K562 (cell line): Measurements from ENCODE around the gene RERE. TPM values are rescaled to one million over a fixed set of nuclear protein-coding genes. Genes with fewer than 3 reads are reported as not detected.

Experiments
- ATAC-seq: fragments of 200-7000 bp; cut with Tn5 transposase; 3 replicates; pipeline ENCODE4 v1.9.1; 2020; ENCODE audit warnings: moderate library complexity
- BruUV-seq: library from RNA; stranded (reverse); fragments of 400-500 nt; replicated peaks from 2 replicates; lab custom pipeline; 2021; lab: Mats Ljungman, UMichigan
- CTCF ChIA-PET: fragments of 300-600 bp; formaldehyde crosslinking; extraction: SDS; loops from one replicate; lab custom pipeline; 2021; ENCODE audit warnings: low intra/inter-chr PET ratio; lab: Yijun Ruan, JAX
- POLR2A ChIA-PET: fragments of 300-600, 350-650 bp; sonication (Branson Sonifier 250); formaldehyde crosslinking; extraction: SDS; loops from one replicate; lab custom pipeline; 2021; ENCODE audit warnings: antibody characterized with exemption, inconsistent platforms; lab: Yijun Ruan, JAX
- DNase-seq, 4 experiments: peaks; one replicate each; pipeline versions ENCODE4 v3.0.0 to v3.0.0-alpha.2; 2011 to 2018; ENCODE audit warnings: low spot score in 3 of 4, mixed read lengths in 3 of 4; ENCODE audit errors: extremely low read depth in 1 of 4
- FAIRE-seq: peaks from 2 replicates; lab custom pipeline; 2011; peaks lifted over from hg19 to GRCh38; lab: Jason Lieb, UNC
- H2AFZ ChIP-seq: 2 replicates; pipeline ENCODE4 v1.6.0; 2011; ENCODE audit warnings: low read depth, low read length, control low read depth, inconsistent platforms
- H3K27ac ChIP-seq: fragments of 200-600 bp; 3 replicates; pipeline ENCODE4 v1.8.0; 2011; ENCODE audit warnings: low read depth, mild to moderate bottlenecking, control low read depth, inconsistent platforms, low read length, moderate library complexity, mixed read lengths; ENCODE audit errors: extremely low read depth
- H3K27me3 ChIP-seq, 2 experiments: fragments of 300-600 bp in 1 of 2; 2 replicates in 1 of 2; 3 replicates in 1 of 2; pipeline versions ENCODE4 v1.6.0 to v1.8.0; 2011; ENCODE audit warnings: inconsistent platforms in 2 of 2, low read length in 2 of 2, mild to moderate bottlenecking in 1 of 2, mixed read lengths in 1 of 2, moderate library complexity in 1 of 2; ENCODE audit not compliant: control insufficient read depth in 2 of 2, insufficient read depth in 2 of 2
- H3K36me3 ChIP-seq: fragments of 300-600 bp; 3 replicates; pipeline ENCODE4 v1.8.0; 2011; ENCODE audit warnings: mild to moderate bottlenecking, low read length, inconsistent platforms; ENCODE audit not compliant: control insufficient read depth, insufficient read depth
- H3K4me1 ChIP-seq, 2 experiments: fragments of 200-600 bp in 1 of 2; replicated peaks in 1 of 2; 2 replicates in 1 of 2; 3 replicates in 1 of 2; pipeline versions ENCODE4 v1.5.1 to v1.8.0; 2011; ENCODE audit warnings: inconsistent platforms in 2 of 2, low read length in 2 of 2, mild to moderate bottlenecking in 1 of 2, mixed read lengths in 1 of 2, moderate library complexity in 1 of 2; ENCODE audit not compliant: control insufficient read depth in 2 of 2, insufficient read depth in 2 of 2
- H3K4me2 ChIP-seq: 2 replicates; pipeline ENCODE4 v1.6.1; 2011; ENCODE audit warnings: low read length, control low read depth, inconsistent platforms, mixed read lengths; ENCODE audit not compliant: insufficient read depth
- H3K4me3 ChIP-seq: fragments of 200-600 bp; sonication (generic), shearing (Covaris generic); 2 replicates; pipeline ENCODE4 v1.5.1; 2016; ENCODE audit warnings: control low read depth, inconsistent platforms
- H3K79me2 ChIP-seq: fragments of 200-600 bp; 3 replicates; pipeline ENCODE4 v1.8.0; 2011; ENCODE audit warnings: low read length, inconsistent platforms; ENCODE audit not compliant: control insufficient read depth, insufficient read depth
- H3K9ac ChIP-seq, 2 experiments: 2 replicates each; pipeline versions ENCODE4 v1.6.0 to v1.6.1; 2011; ENCODE audit warnings: low read depth in 2 of 2, low read length in 2 of 2, control low read depth in 1 of 2, inconsistent platforms in 1 of 2, mild to moderate bottlenecking in 1 of 2, mixed read lengths in 1 of 2; ENCODE audit not compliant: insufficient read depth in 1 of 2
- H3K9me1 ChIP-seq: one replicate; pipeline ENCODE4 v1.6.0; 2011; ENCODE audit warnings: inconsistent platforms, mild to moderate bottlenecking, low read length, moderate library complexity; ENCODE audit not compliant: control insufficient read depth, insufficient read depth
- H3K9me3 ChIP-seq: replicated peaks from 2 replicates; pipeline ENCODE4 v1.5.1; 2011; ENCODE audit warnings: low read depth, low read length, inconsistent platforms; ENCODE audit not compliant: control insufficient read depth, insufficient read depth
- H4K20me1 ChIP-seq: replicated peaks from 2 replicates; pipeline ENCODE4 v1.6.1; 2011; ENCODE audit warnings: low read length, inconsistent platforms, mixed read lengths; ENCODE audit not compliant: control insufficient read depth, insufficient read depth
- ATF7 ChIP-seq: fragments of 450-650 bp; IDR thresholded peaks from 2 replicates; pipeline ENCODE4 v1.7.1; 2014; ENCODE audit warnings: mild to moderate bottlenecking, moderate library complexity
- CEBPG ChIP-seq, 3 experiments: fragments of 200-800 bp in 1 of 3; sonication (Bioruptor generic) in 1 of 3; sonication (generic) in 1 of 3; formaldehyde crosslinking in 1 of 3; IDR thresholded peaks in 2 of 3; conservative IDR thresholded peaks in 1 of 3; 2 replicates each; pipeline versions ENCODE4 v1.6.1 to v1.8.0; 2016 to 2022; ENCODE audit warnings: missing compliant biosample characterization in 2 of 3, missing genetic modification characterization in 2 of 3, mild to moderate bottlenecking in 1 of 3, missing genetic modification reagents in 1 of 3
- EGR1 ChIP-seq: fragments of 450-650 bp; conservative IDR thresholded peaks from 2 replicates; pipeline ENCODE4 v1.6.1; 2017; ENCODE audit warnings: mild to moderate bottlenecking
- FOSL1 ChIP-seq: fragments of 200-800 bp; sonication (Bioruptor generic); conservative IDR thresholded peaks from 2 replicates; pipeline ENCODE4 v1.6.1; 2016; ENCODE audit warnings: missing genetic modification characterization, missing compliant biosample characterization
- HNRNPL ChIP-seq: fragments of 200-400 bp; formaldehyde crosslinking; IDR thresholded peaks from 2 replicates; pipeline ENCODE4 v1.6.1; 2017; ENCODE audit warnings: low read depth, mild to moderate bottlenecking, low read length
- JUN ChIP-seq, 2 experiments: sonication (generic) in 1 of 2; formaldehyde crosslinking in 1 of 2; IDR thresholded peaks; 2 replicates each; pipeline versions ENCODE4 v1.6.1 to v1.8.0; 2012 to 2022; ENCODE audit warnings: borderline replicate concordance in 2 of 2, mild to moderate bottlenecking in 2 of 2, improper control_type of control experiment in 1 of 2, low read depth in 1 of 2, low read length in 1 of 2, missing genetic modification reagents in 1 of 2
- MEIS2 ChIP-seq: fragments of 450-650 bp; IDR thresholded peaks from 2 replicates; pipeline ENCODE4 v1.6.1; 2014; ENCODE audit warnings: mild to moderate bottlenecking; ENCODE audit not compliant: partially characterized antibody
- RBFOX2 ChIP-seq: fragments of 200-400 bp; formaldehyde crosslinking; IDR thresholded peaks from 2 replicates; pipeline ENCODE4 v1.6.1; 2017; ENCODE audit warnings: low read depth, mild to moderate bottlenecking, low read length, moderate library complexity
- ZNF778 ChIP-seq: fragments of 450-650 bp; formaldehyde crosslinking; IDR thresholded peaks from 2 replicates; pipeline ENCODE4 v1.4.0; 2020; ENCODE audit warnings: mild to moderate bottlenecking, moderate library complexity
- WGBS: fragments of 100-300 bp; shearing (Covaris generic); methylation state at CpG from one replicate; pipeline ENCODE4 v1.1.6; 2016; ENCODE audit warnings: low coverage, mixed read lengths; ENCODE audit not compliant: insufficient coverage; ENCODE audit errors: missing lambda C conversion rate; 5-methylcytosine and 5-hydroxymethylcytosine counted together
- in situ Hi-C: fragments of 300-500 bp; cut with MboI; formaldehyde crosslinking; loops from 4 replicates; pipeline ENCODE4 v1.15.0; 2018; ENCODE audit warnings: inconsistent platforms, mixed read lengths
- intact Hi-C: fragments of 100-400 bp; cut with micrococcal nuclease; formaldehyde crosslinking; loops from 2 replicates; pipeline ENCODE4 v1.14.2; 2022
- polyA plus RNA-seq, 8 experiments: library from polyadenylated mRNA; depleted of rRNA in 4 of 8; stranded (reverse) in 5 of 8; unstranded in 3 of 8; fragments of >200 nt; fragmentation: Nextera tagmentation in 2 of 8; fragmentation: Illumina TruSeq in 1 of 8; extraction: Ambion mirVana in 2 of 8; extraction: Trizol in 1 of 8; gene quantifications; 2 replicates each; pipeline versions ENCODE4 v1.2.1 to v1.2.3, GENCODE V29; 2011 to 2014; ENCODE audit warnings: inconsistent platforms in 1 of 8, missing spikeins in 1 of 8
- total RNA-seq, 7 experiments: library from RNA; depleted of rRNA in 6 of 7; stranded (reverse); fragments of >200 nt in 6 of 7; fragmentation: Illumina TruSeq in 2 of 7; extraction: Trizol in 2 of 7; gene quantifications; 2 replicates each; pipeline versions ENCODE4 v1.2.1 to v1.2.3, GENCODE V29; 2011 to 2021; ENCODE audit warnings: low replicate concordance in 1 of 7
- TF ChIP-seq, protein P1 (sequence below), 2 experiments: fragments of 450-650 bp in 1 of 2; sonication (generic) in 1 of 2; formaldehyde crosslinking in 1 of 2; IDR thresholded peaks in 1 of 2; conservative IDR thresholded peaks in 1 of 2; 2 replicates each; pipeline versions ENCODE4 v1.6.1 to v1.8.1; 2016 to 2023; ENCODE audit warnings: mild to moderate bottlenecking in 2 of 2, moderate library complexity in 2 of 2, inconsistent platforms in 1 of 2, missing genetic modification reagents in 1 of 2
- TF ChIP-seq, protein P2 (sequence below): fragments of 250-450 bp; sonication (Bioruptor Pico); IDR thresholded peaks from 2 replicates; pipeline ENCODE4 v1.5.0; 2021; ENCODE audit warnings: mild to moderate bottlenecking, borderline replicate concordance

RERE gene
- total and polyA plus RNA-seq, 9 of the 15 experiments (the other 6 are each of a cell fraction or from before 2014, with no cell fraction given) = 3.0 to 51.5 (median 13.4) TPM

DNA sequence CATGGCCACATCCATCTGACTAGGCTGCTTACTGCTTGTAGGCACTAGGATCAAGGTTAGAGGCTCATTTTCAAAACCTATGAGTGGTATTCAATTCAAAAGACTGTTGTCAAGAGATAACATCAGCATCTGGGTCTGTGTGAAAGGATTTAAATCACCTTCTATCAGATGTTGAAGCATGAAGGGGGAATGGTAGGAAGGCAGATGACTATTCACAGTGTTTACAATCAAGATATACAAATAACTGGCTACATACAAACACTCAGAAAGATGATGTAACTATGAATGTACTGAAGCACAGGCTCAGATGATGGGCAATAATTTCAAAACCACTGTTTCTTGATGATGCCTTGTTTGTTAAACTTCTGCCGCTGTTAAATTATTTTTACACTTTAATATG lies 250.3 kb downstream of the RERE start:
- DNase-seq (no peak), FAIRE-seq (no peak), ATAC-seq (no peak)
- ChIA-PET POLR2A (interaction anchor here (1.0 to 3.4 kb wide), 3 partner anchors 8 to 138 kb away, joined by 3 to 11 read pairs (median 4); no protein-coding TSS in a partner anchor), CTCF (interaction anchor here (1.3 kb wide), 1 partner anchor 282 kb away, joined by 5 read pairs; no protein-coding TSS in a partner anchor)
- no peaks in the 10 kb centered on the region for H3K9me3 ChIP-seq
- H3K27me3 ChIP-seq = no peaks in the 10 kb centered on the region
- no peak overlapping the region for H3K4me3 ChIP-seq
- no TSS peak for BruUV-seq
- no peaks in the 10 kb centered on the region for H3K36me3 ChIP-seq
- TF ChIP-seq FOSL1 (tag) = peak; percentile 46; the same call in 1 of the 2 replicates
- TF ChIP-seq CEBPG (CRISPR knock-in tag; IDR thresholded peaks at IDR 0.05) = no peak
- TF ChIP-seq CEBPG (tag; conservative IDR thresholded peaks at IDR 0.05 in 1 of 2, IDR thresholded peaks at IDR 0.05 in 1 of 2) = peak; percentile 46 to 89
- no peak for TF ChIP-seq HNRNPL
- TF ChIP-seq EGR1 = no peak
- no peak for TF ChIP-seq RBFOX2
- peak; percentile 23; the same call in 1 of the 2 replicates for TF ChIP-seq ATF7
- peak; percentile 47 for TF ChIP-seq MEIS2
- no peak for TF ChIP-seq JUN (IDR thresholded peaks at IDR 0.05; ENCODE audit: borderline replicate concordance, low read depth, low read length)
- no peak for TF ChIP-seq JUN (CRISPR knock-in tag; IDR thresholded peaks at IDR 0.05; ENCODE audit: borderline replicate concordance)
- TF ChIP-seq ZNF778 (CRISPR knock-in tag) = no peak
- TF ChIP-seq, protein P1, sequence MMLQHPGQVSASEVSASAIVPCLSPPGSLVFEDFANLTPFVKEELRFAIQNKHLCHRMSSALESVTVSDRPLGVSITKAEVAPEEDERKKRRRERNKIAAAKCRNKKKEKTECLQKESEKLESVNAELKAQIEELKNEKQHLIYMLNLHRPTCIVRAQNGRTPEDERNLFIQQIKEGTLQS (IDR thresholded peaks at IDR 0.05) = peak; percentile 59; the same call in 1 of the 2 replicates
- TF ChIP-seq, protein P1 (CRISPR knock-in tag; conservative IDR thresholded peaks at IDR 0.05) = no peak
- TF ChIP-seq, protein P2, sequence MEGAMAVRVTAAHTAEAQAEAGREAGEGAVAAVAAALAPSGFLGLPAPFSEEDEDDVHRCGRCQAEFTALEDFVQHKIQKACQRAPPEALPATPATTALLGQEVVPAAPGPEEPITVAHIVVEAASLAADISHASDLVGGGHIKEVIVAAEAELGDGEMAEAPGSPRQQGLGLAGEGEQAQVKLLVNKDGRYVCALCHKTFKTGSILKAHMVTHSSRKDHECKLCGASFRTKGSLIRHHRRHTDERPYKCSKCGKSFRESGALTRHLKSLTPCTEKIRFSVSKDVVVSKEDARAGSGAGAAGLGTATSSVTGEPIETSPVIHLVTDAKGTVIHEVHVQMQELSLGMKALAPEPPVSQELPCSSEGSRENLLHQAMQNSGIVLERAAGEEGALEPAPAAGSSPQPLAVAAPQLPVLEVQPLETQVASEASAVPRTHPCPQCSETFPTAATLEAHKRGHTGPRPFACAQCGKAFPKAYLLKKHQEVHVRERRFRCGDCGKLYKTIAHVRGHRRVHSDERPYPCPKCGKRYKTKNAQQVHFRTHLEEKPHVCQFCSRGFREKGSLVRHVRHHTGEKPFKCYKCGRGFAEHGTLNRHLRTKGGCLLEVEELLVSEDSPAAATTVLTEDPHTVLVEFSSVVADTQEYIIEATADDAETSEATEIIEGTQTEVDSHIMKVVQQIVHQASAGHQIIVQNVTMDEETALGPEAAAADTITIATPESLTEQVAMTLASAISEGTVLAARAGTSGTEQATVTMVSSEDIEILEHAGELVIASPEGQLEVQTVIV = no peak
- H3K27ac ChIP-seq = no peak overlapping the region
- no peaks in the 10 kb centered on the region for H3K9me1 ChIP-seq
- H2AFZ ChIP-seq = no peak overlapping the region
- no peak overlapping the region for H3K9ac ChIP-seq
- H4K20me1 ChIP-seq = peaks cover 5% of the 10 kb centered on the region; the same call in 1 of the 2 replicates
- in situ Hi-C loops = loop anchor here (5.0 kb wide), 1 partner anchor 105 kb away; no protein-coding TSS in a partner anchor
- peaks cover 7% of the 10 kb centered on the region; the same call in 2 of the 3 replicates for H3K79me2 ChIP-seq
- 95% methylated on average over 1 of the region's 1 CpG for whole genome bisulfite sequencing
- intact Hi-C loops = no loop called here
- H3K4me2 ChIP-seq = no peak overlapping the region
- H3K4me1 ChIP-seq = peaks cover 0 to 27% of the 10 kb centered on the region in 2 experiments; a peak in 4 of 5 replicates
